Mononuclear cell (primary cell): Measurements from ENCODE around the gene UCHL3. TPM values are rescaled to one million over a fixed set of nuclear protein-coding genes. Genes with fewer than 3 reads are reported as not detected.

Source experiments
- H3K27me3 ChIP-seq: 2 replicates; pipeline ENCODE4 v1.6.0; 2011; ENCODE audit warnings: low read length, control low read depth; ENCODE audit not compliant: insufficient read depth
- H3K4me1 ChIP-seq: 2 replicates; pipeline ENCODE4 v1.5.1; 2011; ENCODE audit warnings: mild to moderate bottlenecking, low read length, control low read depth; ENCODE audit not compliant: insufficient read depth
- H3K4me3 ChIP-seq: 2 replicates; pipeline ENCODE4 v1.5.1; 2011; ENCODE audit warnings: mild to moderate bottlenecking, low read length, moderate library complexity
- H3K9me3 ChIP-seq: 2 replicates; pipeline ENCODE4 v1.5.1; 2011; ENCODE audit warnings: low read depth, mild to moderate bottlenecking, control low read depth, low read length
- total RNA-seq: library from RNA; depleted of rRNA; stranded (reverse); fragments of >200 nt; gene quantifications from one replicate; pipeline ENCODE4 v1.2.3, GENCODE V29; 2012

The UCHL3 gene
- 28.5 TPM for total RNA-seq

DNA sequence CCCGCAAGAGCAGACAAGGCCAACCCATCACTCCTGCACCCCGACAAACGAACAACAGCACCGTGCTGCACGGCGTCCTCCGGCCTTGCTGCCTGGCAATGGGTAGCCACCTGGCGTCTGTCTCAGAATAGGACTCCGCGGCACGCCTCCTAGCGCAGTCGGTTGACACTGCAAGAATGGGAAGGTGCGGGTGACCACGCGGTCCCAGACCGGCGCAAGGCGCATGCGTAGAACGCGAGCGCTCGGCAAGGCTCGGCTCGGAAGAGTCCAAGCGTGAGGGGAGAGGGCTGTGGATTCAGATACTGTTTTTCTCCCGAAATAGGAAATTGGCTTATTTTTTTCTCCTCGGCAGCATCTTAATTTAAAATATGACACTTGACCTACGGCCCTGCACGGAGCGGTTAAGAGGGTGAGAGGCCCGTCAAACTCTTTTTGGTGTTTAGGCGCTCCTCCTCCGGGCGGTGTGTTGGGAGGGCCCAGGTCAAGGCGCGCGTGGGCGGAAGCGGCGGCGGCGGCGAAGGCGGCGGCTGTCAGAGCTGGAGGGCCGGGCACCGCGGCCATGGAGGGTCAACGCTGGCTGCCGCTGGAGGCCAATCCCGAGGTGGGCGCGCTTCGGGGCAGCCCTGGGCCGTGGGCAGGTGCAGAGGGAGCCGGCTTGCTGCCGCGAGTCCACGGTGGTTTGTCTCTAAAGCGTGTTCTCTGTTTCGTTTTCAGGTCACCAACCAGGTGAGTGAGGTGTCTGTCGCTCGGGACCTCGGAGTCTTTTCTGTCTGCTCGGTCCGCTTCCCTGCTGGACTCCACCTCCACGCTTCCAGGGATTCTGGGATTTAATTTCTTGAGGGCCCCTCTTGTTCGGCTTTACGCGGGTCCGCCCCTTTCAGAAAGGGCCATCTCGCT is at the start of gene UCHL3:
Gene UCHL3, plus strand, starts transcription at position 530 of the 897 bp plus-strand sequence. Its CDS starts 30 bp downstream, at position 560.
- no peaks in the 10 kb centered on the region for H3K27me3 ChIP-seq
- no peaks in the 10 kb centered on the region for H3K9me3 ChIP-seq
- peak within 1 kb of the TSS; percentile 93 for H3K4me3 ChIP-seq
- peaks cover 28% of the 10 kb centered on the region for H3K4me1 ChIP-seq

GRCh38 chr13:75505327-75505726 is 44.3 kb upstream of the UCHL3 start:
- Histone ChIP-seq H3K4me1 (peaks cover 28% of the 10 kb centered on the region), H3K4me3 (no peak overlapping the region), H3K9me3 (no peaks in the 10 kb centered on the region), H3K27me3 (no peaks in the 10 kb centered on the region)

GRCh38 chr13:75506018-75506417 is 43.6 kb upstream of the UCHL3 start:
- Histone ChIP-seq H3K4me3 (no peak overlapping the region), H3K9me3 (no peaks in the 10 kb centered on the region), H3K27me3 (no peaks in the 10 kb centered on the region), H3K4me1 (peaks cover 28% of the 10 kb centered on the region)

GRCh38 chr13:75507027-75508001 is 42.3 kb upstream of the UCHL3 start:
- Histone ChIP-seq H3K4me3 (no peak overlapping the region), H3K4me1 (peaks cover 28% of the 10 kb centered on the region), H3K27me3 (no peaks in the 10 kb centered on the region), H3K9me3 (no peaks in the 10 kb centered on the region)

DNA sequence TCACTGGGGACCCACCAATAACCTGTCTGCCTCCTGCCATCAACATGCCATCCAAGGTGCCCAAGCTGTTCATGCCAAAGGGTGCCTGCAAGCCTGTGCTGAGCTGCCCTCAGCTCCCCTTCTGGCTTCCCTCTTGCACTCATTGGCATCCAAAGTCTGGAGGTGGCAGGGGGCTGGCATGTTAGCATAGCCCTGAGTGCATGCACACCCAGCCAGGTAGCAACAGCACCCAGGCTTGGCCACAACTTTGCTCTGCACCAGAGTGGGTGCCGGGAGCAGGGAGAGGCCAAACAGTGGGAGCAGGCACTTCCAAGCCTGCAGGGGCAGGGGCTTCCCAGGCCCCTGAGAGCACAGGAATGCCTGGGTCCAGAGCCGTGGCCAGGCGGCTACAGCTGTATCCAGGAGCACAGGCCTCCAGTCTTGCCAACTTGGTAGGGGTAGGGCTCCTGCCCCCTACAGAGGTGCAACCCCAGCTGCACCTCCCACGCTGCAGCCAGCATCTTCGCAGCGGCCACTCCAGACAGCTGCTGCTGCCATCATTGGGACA is 41.5 kb upstream of the UCHL3 start:
- peaks cover 36% of the 10 kb centered on the region for H3K4me1 ChIP-seq
- no peak overlapping the region for H3K4me3 ChIP-seq
- H3K27me3 ChIP-seq: no peaks in the 10 kb centered on the region
- no peaks in the 10 kb centered on the region for H3K9me3 ChIP-seq

DNA sequence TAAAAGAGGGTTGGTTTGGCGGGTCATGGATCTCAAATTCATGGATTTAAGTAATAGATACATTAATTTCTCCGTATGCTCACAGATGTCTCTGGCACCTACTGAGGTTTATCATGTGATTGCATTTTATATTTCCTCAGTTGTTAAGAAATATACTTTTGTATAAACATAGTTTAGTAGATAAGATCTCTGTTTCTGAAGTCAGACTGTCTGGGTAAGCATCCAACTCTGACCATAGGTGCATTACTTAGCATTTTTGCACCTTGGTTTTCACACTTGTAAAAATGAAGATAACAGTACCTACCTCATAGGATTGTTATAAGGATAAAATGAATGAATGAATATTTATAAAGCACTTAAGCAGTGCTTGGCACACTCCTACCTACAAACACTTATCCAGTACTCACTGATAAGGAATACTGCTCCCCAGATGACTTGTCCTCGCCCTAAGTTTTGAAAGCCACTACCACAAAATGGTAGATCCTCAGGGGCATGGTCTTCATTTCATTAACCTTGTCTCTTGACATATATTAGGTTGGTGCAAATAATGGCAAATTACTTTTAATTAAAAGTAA is 38.5 kb upstream of the UCHL3 start:
- Histone ChIP-seq H3K4me1 (peaks cover 23% of the 10 kb centered on the region), H3K27me3 (no peaks in the 10 kb centered on the region), H3K9me3 (no peaks in the 10 kb centered on the region), H3K4me3 (no peak overlapping the region)

GRCh38 chr13:75512253-75512652 is 37.3 kb upstream of the UCHL3 start:
- H3K4me3 ChIP-seq: no peak overlapping the region
- H3K4me1 ChIP-seq: peaks cover 21% of the 10 kb centered on the region
- no peaks in the 10 kb centered on the region for H3K27me3 ChIP-seq
- H3K9me3 ChIP-seq: no peaks in the 10 kb centered on the region

DNA sequence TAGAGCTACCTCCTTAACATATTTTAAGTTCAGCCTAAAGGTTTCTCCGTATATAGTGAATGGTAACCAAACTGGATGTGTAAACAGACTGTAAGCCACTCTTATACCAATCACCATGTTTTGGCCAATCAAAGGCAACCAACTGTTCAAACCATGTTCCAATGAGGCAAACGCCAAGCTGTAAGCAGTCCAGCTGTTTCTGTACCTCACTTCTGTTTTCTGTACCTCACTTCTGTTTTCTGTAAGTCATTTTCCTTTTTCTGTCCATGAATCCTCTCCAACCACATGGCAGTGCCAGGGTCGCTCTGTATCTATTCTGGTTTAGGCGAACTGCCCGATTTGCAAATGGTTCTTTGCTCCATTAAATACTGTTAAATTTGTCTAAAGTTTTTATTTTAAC is 36.3 kb upstream of the UCHL3 start:
- H3K27me3 ChIP-seq: no peaks in the 10 kb centered on the region
- H3K4me3 ChIP-seq: no peak overlapping the region
- H3K9me3 ChIP-seq: no peaks in the 10 kb centered on the region
- peaks cover 13% of the 10 kb centered on the region for H3K4me1 ChIP-seq

DNA sequence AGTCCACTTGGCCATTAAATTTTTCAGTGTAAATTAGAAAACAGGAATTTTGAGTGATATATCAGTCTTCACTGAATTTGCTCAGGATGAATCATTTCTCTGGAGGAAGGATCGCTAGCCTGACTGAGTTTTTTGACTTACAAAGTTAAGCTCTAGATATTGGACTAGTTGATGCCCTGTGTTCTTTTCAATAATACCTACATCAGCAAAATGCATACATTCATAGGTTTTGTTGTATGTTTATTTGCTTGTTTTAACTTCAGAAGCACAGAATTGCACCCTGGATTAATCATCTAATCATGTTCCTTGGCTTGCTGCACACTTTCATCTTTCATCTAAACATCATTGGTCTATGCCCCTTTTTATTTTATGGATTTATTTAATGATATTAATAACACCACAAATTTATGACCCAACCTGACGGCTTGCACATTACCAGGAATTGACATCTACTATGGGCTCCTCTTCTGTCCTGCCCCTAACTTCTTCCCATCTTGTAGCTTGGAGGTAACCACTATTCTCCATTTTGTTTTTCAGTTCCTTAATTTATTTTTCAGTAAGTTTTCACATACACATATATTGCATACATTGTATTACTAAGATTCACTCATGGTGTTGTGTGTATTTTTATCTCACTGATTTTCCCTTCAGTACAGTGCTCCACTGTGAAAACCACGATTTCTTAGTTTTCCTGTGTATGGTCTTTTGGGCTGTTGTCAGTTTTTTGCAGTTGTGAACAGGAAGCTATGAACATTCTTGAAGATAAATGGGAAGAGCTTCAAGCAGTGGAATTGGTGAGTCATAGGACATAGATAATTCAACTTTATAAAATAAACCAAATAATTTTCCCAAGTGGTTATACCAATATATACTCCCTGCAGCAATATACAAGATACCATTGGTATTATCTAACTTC is 35.3 kb upstream of the UCHL3 start:
- H3K4me3 ChIP-seq: no peak overlapping the region
- H3K27me3 ChIP-seq: no peaks in the 10 kb centered on the region
- H3K9me3 ChIP-seq: no peaks in the 10 kb centered on the region
- H3K4me1 ChIP-seq: peaks cover 13% of the 10 kb centered on the region

GRCh38 chr13:75518439-75519088 is 31.0 kb upstream of the UCHL3 start:
- no peak overlapping the region for H3K4me3 ChIP-seq
- no peaks in the 10 kb centered on the region for H3K27me3 ChIP-seq
- H3K4me1 ChIP-seq: peaks cover under 1% of the 10 kb centered on the region
- H3K9me3 ChIP-seq: no peaks in the 10 kb centered on the region

DNA sequence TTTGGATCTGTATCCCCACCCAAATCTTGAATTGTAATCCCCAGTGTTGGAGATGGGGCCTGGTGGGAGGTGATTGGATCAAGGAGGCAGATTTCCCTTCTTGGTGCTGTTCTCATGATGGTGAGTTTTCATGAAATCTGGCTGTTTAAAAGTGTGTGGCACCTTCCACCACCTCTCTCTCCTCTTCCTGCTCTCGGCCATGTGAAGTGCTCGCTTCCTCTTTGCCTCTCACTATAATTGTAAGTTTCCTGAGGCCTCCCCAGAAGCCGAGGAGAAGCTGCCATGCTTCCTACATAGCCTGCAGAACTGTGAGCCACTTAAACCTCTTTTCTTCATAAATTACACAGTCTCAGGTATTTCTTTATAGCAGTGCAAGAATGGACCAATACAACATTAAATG is 27.6 kb upstream of the UCHL3 start:
- Histone ChIP-seq H3K4me1 (no peaks in the 10 kb centered on the region), H3K27me3 (no peaks in the 10 kb centered on the region), H3K9me3 (no peaks in the 10 kb centered on the region), H3K4me3 (no peak overlapping the region)

DNA sequence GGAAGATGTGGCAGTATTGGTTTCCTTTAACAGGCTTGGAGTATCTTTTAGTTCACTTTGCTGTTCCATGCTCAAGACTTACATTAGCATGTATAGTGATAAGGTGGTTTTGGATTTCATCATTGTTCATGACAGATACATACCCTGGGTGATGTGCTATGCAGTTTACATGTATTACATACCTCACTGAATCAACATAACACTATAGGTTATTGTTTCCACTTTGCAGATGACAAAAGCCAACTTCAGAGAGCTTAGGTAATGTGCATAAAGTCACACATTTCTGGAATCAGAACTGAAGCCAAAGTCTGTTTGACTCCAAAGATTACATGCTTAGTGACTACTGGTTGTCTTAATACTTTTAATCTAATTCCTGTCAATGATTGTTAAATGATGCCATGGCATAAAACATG is 19.0 kb upstream of the UCHL3 start:
- Histone ChIP-seq H3K9me3 (no peaks in the 10 kb centered on the region), H3K4me3 (no peak overlapping the region), H3K27me3 (no peaks in the 10 kb centered on the region), H3K4me1 (peaks cover 8% of the 10 kb centered on the region)

DNA sequence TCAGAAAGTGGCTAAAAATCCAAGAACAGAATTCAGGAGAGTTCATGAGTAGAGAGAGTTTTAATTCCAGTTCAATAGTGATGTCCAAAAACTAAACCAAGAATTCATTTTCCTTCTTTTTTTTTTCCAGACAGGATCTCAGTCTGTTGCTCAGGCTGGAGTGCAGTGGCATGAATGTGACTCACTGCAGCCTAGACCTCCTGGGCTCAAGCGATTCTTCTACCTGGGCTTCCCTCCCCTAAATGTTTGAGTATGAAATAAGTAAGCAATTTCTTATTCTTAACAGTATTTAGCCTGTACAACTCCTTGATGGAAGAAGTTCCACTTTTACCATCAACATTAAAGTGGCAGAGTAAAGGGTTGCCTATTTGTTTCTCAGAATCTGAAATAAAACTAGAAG is 15.7 kb upstream of the UCHL3 start:
- peaks cover 30% of the 10 kb centered on the region for H3K4me1 ChIP-seq
- H3K4me3 ChIP-seq: no peak overlapping the region
- H3K27me3 ChIP-seq: no peaks in the 10 kb centered on the region
- no peaks in the 10 kb centered on the region for H3K9me3 ChIP-seq
